ENCODE results near the gene NRIP1.

The NRIP1 gene

GRCh38 chr21:14922980-14923379 is 141.8 kb downstream of the NRIP1 start:
- no peak for DNase-seq (ENCODE audit: low read depth in 2 of 2)

- no peak for DNase-seq (ENCODE audit: low read depth in 2 of 2)
Observed at GRCh38 chr21:14918527-14918926, 146.3 kb downstream of the NRIP1 start.

GRCh38 chr21:14917762-14918161 is 147.0 kb downstream of the NRIP1 start:
- DNase-seq (ENCODE audit: low read depth in 2 of 2), result no peak

GRCh38 chr21:14916676-14917141 is 148.1 kb downstream of the NRIP1 start:
- DNase-seq (ENCODE audit: low read depth in 2 of 2), result no peak

- no peak for DNase-seq (ENCODE audit: low read depth in 2 of 2)
Observed at GRCh38 chr21:14913638-14914037, 151.2 kb downstream of the NRIP1 start.

GRCh38 chr21:14911351-14911750 is 153.4 kb downstream of the NRIP1 start:
- no peak for DNase-seq (ENCODE audit: low read depth in 2 of 2)
